Activated naive CD8-positive, alpha-beta T cell (primary cell): ENCODE measurements around the gene UFD1.

Experiments
- H3K27ac Mint-ChIP-seq: one replicate; pipeline ENCODE4 v1.8.0; 2021; ENCODE audit warnings: mixed read lengths
- H3K27me3 Mint-ChIP-seq: one replicate; pipeline ENCODE4 v1.8.0; 2021; ENCODE audit warnings: mixed read lengths
- H3K36me3 Mint-ChIP-seq: one replicate; pipeline ENCODE4 v1.8.0; 2021; ENCODE audit warnings: mixed read lengths
- H3K4me1 Mint-ChIP-seq: one replicate; pipeline ENCODE4 v1.8.0; 2021; ENCODE audit warnings: low read depth, mixed read lengths
- H3K4me3 Mint-ChIP-seq: one replicate; pipeline ENCODE4 v1.8.0; 2021; ENCODE audit warnings: mild to moderate bottlenecking, mixed read lengths
- H3K9me3 Mint-ChIP-seq: one replicate; pipeline ENCODE4 v1.8.0; 2021; ENCODE audit warnings: low read depth, mixed read lengths

UFD1 gene

DNA sequence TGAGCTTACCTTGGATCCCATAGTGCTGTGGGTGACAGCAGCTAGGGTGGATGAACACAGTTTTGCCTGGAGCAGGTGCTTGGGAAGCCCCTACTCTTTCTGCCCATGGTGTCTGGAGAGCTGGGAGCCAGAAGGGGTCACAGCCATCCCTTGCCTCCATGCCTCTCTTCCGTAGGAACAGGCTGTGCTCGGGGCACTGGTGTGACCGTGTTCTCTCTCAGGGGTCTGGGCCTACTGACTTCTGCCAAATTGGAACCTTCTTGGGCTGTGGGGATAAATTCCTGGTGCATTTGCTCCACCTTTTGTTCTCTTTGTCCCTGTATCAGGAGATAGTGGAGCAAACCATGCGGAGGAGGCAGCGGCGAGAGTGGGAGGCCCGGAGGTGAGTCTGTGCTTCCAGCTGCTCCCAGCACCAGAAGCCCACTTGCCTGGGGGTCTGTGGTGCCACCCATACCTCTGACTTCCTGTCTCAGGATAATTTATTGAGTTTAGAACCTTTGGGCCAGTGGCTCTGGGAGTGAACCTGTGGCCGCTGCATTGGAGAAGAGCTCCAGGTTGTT is 15.1 kb upstream of the UFD1 start:
- Mint-ChIP-seq H3K4me1 (peaks cover 17% of the 10 kb centered on the region), H3K9me3 (no peaks in the 10 kb centered on the region), H3K4me3 (no peak overlapping the region), H3K36me3 (peaks cover 5% of the 10 kb centered on the region), H3K27me3 (no peaks in the 10 kb centered on the region), H3K27ac (no peak overlapping the region)

DNA sequence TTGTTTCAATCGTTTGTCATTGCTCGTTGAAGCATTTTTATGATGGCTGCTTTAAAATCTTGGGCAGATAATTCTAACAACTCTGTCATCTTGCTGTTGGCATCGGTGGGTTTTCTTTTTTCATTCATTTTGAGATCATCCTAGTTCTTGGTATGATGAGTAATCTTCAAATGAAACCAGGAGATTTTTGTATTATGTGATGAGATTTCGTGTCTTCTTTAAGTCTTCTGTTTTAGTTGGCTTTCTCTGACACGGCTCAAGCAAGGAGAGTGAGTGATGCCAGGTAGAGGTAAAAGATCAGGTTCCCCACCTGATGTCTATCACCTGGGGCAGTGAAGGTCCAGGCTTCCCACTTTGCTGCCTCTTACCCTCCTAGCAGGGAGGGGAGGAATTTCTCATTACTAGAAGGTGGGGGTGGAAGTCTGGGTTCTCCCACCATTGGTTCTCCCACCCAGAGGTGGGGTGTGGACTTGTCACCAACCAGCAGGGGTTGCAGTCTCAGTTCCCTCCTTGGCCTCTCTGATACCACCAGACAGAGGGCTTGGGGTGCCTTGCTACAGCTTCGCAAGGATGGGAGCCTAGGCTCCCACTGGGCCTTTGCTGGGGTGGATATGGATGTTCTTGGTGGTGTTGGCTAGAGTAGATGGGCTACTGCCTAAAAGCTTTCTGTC is 13.6 kb upstream of the UFD1 start:
- peaks cover 5% of the 10 kb centered on the region for H3K36me3 Mint-ChIP-seq
- no peak overlapping the region for H3K27ac Mint-ChIP-seq

DNA sequence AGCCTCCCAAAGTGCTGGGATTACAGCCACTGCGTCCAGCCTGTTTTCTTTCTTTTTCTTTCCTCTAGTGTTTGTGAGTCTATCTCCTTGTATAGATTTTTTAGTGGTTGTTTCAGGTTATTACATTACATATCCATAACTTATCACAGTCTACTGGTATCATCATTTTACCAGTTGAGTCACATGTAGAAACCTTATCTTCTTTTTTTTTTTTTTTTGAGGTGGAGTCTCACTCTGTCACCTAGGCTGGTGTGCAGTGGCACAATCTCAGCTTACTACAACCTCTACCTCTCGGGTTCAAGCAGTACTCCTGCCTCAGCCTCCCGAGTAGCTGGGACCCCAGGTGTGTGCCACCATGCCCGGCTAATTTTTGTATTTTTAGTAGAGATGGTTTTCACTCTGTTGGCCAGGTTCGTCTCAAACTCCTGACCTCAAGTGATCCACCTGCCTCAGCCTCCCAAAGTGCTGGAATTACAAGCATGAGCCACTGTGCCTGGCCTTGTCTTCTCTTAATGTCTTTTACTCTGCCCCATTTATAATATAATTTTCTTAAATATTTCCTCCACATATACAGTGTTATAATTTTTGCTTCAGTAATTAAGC is 11.7 kb upstream of the UFD1 start:
- Mint-ChIP-seq H3K27me3 (no peaks in the 10 kb centered on the region), H3K27ac (no peak overlapping the region), H3K4me1 (peaks cover 12% of the 10 kb centered on the region), H3K9me3 (no peaks in the 10 kb centered on the region), H3K36me3 (peaks cover 3% of the 10 kb centered on the region), H3K4me3 (no peak overlapping the region)

More for the DNA sequence above, 13.6 kb upstream of the UFD1 start:
- H3K9me3 Mint-ChIP-seq: no peaks in the 10 kb centered on the region
- peaks cover 17% of the 10 kb centered on the region for H3K4me1 Mint-ChIP-seq
- H3K4me3 Mint-ChIP-seq: no peak overlapping the region
- no peaks in the 10 kb centered on the region for H3K27me3 Mint-ChIP-seq

DNA sequence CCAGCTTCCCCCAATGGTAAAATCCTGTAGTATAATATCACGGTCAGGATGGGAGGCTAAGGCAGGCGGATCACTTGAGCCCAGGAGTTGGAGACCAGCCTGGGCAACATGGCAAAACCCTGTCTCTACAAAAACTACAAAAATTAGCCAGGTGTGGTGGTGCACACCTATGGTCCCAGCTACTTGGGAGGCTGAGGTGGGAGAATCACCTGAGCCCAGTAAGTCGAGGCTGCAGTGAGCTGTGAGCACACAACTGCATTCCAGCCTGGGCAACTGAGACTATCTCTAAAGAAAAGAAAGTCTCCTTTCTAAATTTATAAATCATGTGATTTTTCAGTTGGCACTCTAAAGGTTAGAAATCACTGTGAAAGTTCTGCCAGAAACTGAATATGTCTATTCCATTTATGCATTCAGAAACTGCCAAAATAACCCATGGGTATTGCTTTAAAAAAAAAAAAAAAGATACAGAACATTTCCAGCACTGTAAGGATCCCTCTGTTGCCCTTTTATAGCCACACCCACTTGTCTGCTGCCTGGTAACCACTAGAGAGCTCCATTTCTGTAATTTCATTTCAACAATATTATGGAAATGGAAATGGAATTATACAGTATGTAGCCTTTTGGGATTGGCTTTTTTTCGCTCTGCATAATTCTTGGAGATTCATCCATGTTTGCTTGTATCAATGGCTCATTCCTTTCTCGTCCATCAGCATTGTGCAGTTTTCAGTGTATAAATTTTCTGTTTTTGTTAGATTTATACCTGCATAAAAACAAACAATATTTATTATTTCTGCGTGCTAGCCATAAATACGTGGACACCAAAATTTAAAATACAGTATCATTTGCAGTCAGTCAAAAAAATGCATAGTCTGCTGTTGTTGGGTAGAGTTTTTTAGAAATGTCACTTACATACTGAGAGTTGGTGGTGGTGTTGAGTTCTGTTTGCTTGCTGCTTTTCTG is 10.2 kb upstream of the UFD1 start:
- Mint-ChIP-seq H3K4me3 (no peak overlapping the region), H3K27me3 (no peaks in the 10 kb centered on the region), H3K4me1 (peaks cover 8% of the 10 kb centered on the region), H3K27ac (no peak overlapping the region), H3K9me3 (no peaks in the 10 kb centered on the region), H3K36me3 (peaks cover 6% of the 10 kb centered on the region)

DNA sequence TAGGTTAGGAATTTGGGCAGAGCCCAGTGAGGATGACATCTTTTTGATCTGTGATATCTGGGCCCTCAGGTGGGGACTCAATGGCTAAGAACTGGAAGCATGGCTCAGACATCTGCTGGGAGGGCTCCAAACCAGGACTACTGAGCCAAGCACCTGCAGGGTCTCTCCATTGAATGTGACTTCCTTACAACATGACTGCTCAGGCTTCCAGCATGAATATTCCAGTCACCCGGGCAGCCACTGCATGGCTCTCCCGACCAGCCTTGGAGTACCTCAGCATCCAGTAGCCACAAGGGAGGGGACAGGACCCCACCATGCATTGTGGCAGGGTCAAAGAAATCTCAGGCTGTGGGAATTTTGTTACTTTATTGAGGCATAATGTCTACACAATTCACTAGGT is 9.3 kb upstream of the UFD1 start:
- Mint-ChIP-seq H3K9me3 (no peaks in the 10 kb centered on the region), H3K4me3 (no peak overlapping the region), H3K36me3 (peaks cover 9% of the 10 kb centered on the region), H3K4me1 (peaks cover 8% of the 10 kb centered on the region), H3K27me3 (no peaks in the 10 kb centered on the region), H3K27ac (no peak overlapping the region)

DNA sequence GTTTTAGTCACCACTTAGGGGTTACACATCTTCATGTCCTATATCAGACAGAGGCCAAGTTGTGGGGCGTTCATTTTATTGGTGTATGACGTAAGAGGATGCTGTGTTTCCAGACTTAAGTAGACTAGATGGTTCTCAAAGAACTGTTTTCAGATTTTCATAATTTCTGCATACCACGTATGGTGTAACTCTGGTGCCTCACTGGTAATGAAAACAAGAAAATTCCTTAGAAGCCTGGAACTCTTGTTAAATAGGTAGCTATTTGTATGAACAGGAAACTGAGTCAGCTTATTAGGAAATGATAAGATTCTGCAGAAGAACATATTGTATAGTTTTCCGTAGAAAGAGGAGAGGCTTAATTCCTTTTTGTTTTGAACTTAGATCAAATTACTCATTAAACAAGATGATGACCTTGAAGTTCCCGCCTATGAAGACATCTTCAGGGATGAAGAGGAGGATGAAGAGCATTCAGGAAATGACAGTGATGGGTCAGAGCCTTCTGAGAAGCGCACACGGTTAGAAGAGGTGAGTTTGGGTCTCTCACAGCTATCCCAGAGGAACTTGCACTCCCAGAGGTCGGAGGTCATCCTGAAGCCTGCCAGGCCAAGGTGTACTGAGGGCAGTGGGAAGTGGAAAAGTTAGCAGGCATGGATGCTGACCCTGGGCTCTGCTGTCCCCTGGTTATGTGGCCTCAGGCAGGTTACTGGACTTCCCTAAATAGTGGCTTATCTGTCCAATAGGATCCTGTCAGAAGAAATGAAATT is 4.7 kb upstream of the UFD1 start:
- Mint-ChIP-seq H3K9me3 (no peaks in the 10 kb centered on the region), H3K4me1 (peaks cover 7% of the 10 kb centered on the region), H3K27me3 (no peaks in the 10 kb centered on the region), H3K36me3 (peaks cover 11% of the 10 kb centered on the region), H3K27ac (peak overlapping the region; percentile 69), H3K4me3 (no peak overlapping the region)

DNA sequence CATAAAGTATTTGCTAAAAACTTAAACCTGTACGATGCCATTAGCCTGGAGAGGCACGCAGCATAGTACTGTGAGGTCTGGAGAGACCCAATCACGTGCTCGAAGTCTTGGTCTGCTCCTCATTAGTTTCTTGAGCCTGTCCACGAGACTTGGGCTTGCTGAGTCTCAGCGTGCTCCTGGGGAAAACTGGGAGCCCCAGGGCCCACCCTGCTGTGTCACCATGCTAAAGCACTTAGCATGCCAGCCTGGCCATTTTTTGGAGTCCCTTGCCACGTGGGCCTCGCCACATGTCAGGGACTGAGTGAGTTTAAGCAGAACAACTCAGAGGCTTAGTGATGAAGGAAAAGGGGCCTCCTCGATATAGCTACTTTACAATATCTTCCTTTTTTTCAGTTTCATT is 3.3 kb upstream of the UFD1 start:
- no peak overlapping the region for H3K27ac Mint-ChIP-seq
- no peak overlapping the region for H3K4me3 Mint-ChIP-seq
- no peaks in the 10 kb centered on the region for H3K9me3 Mint-ChIP-seq
- peaks cover 11% of the 10 kb centered on the region for H3K36me3 Mint-ChIP-seq
- no peaks in the 10 kb centered on the region for H3K27me3 Mint-ChIP-seq
- peaks cover 17% of the 10 kb centered on the region for H3K4me1 Mint-ChIP-seq

DNA sequence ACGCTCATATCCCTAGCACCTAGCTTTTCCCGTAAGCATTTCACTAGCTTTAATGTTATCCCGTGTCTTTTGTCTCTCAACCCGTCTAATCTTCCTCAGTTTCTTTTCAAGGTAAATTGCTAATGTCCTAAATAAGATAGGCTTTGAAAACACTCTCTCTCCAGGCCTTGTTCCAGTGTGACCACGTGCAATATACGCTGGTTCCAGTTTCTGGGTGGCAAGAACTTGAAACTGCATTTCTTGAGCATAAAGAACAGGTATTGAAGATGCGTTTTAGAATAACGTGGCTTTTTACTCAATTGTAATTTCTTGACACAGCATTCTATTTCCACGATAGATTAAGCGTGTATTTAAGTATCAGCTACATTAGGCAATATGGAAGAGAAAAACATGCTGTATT is 1.8 kb upstream of the UFD1 start:
- H3K9me3 Mint-ChIP-seq: no peaks in the 10 kb centered on the region
- H3K4me1 Mint-ChIP-seq: peaks cover 28% of the 10 kb centered on the region
- no peak overlapping the region for H3K27ac Mint-ChIP-seq
- peak overlapping the region; percentile 99 for H3K4me3 Mint-ChIP-seq
- no peaks in the 10 kb centered on the region for H3K27me3 Mint-ChIP-seq
- peaks cover 9% of the 10 kb centered on the region for H3K36me3 Mint-ChIP-seq

DNA sequence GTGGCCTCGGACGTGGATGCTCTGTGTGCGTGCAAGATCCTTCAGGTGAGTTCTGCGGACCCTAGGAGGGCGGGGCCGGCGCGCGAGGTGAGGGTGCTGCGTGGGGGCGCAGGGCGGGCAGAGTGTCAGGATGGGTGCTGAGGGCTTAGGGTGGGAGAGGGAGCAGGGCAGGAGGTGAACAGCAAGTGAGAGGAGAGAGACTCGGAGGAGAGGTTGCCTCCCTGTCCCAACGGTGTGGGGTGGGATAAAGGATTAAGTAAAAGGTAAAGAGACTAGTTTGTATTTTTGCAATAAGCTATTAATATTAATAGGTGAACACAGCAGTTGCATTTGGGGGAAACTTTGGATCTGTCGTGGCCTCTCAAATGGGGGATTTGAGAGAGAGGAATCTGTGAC is 1.2 kb upstream of the UFD1 start:
- peaks cover 34% of the 10 kb centered on the region for H3K4me1 Mint-ChIP-seq
- H3K27ac Mint-ChIP-seq: peak overlapping the region; percentile 100
- no peaks in the 10 kb centered on the region for H3K9me3 Mint-ChIP-seq
- H3K4me3 Mint-ChIP-seq: peak overlapping the region; percentile 99
- H3K36me3 Mint-ChIP-seq: peaks cover 11% of the 10 kb centered on the region
- H3K27me3 Mint-ChIP-seq: no peaks in the 10 kb centered on the region

DNA sequence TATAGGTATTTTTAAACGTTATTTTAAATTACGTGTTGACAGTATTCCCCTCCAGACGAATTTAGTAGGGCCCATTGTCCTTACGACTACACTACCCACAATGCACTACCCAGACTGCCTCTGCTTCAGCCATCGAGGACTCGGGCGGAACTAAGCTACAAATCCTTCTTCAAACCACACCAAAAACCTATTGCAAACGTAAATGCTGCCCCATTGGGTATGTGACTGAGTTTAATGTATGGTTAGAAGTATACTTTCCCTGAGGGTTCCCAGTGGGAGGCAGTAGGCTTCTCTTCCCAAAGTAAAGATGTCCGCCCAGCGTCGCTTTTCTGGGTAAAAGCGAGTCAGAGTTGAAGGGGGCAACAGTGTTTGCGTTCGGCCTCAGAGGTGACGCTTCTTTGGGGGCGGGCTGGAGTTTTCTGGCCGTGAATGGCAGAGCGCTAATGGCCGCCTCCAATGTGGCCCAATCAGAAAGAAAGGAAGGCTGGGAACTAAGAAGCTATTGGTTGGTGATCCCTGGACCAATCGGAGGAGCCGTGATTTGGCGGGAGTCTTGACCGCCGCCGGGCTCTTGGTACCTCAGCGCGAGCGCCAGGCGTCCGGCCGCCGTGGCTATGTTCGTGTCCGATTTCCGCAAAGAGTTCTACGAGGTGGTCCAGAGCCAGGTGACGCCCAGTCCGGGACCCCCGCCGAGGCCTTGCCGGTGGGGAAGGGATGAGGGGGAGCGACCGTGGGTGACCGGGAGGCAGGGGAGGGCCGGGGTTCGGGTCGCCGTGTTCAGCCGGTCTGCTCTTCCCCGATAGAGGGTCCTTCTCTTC is 571 bp upstream of the UFD1 start, which contains the start of gene CDC45:
CDC45 (plus strand) TSS at position 566 of the 818 bp plus-strand sequence; CDS start at position 615, 49 bp downstream.
- no peaks in the 10 kb centered on the region for H3K27me3 Mint-ChIP-seq
- H3K4me1 Mint-ChIP-seq: peaks cover 35% of the 10 kb centered on the region
- peak within 1 kb of the TSS; percentile 99 for H3K4me3 Mint-ChIP-seq
- H3K27ac Mint-ChIP-seq: peak within 1 kb of the TSS; percentile 100
- no peaks in the 10 kb centered on the region for H3K9me3 Mint-ChIP-seq
- peaks cover 9% of the 10 kb centered on the region for H3K36me3 Mint-ChIP-seq

DNA sequence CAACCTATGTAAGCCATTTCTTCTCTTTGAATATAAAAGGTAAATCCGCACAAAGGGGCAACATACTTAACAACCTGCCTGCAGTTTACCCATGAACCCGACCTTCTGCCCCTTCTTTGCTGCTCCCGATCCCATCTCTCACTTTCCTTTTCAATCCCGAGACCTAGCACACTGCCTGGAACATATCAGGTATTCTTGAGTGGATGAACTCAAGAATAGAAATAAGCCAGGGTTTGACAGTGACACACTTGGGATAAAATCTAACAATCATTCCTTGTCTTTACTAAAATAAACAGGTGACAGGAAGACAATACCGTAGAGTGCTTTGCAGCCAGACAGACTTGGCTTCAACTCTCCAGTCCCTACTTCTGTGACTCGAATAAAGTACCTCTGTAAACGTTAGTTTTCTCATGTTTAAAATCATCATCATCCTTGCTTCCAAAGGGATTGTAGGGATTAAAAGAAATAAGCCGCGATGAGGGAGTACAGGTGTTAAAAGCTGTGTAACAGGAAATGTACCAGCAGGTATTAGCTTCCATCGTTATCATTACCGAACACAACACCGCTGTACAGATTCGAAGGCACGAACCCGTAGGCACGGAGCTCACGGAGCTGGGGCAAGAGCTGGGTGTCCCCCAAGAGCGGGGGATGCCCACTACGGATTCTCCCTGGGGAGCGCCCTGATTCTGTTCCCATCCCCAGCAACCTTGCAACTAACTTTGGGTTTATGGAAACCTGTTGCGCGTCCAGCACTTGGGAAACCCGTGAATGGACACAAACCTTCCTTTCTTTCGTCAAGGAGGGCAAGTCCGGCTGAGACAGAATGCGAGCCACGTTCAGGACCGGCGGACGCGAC is 720 bp downstream of the UFD1 start:
- Mint-ChIP-seq H3K36me3 (peaks cover 4% of the 10 kb centered on the region), H3K4me3 (peak overlapping the region; percentile 99), H3K27me3 (no peaks in the 10 kb centered on the region)

DNA sequence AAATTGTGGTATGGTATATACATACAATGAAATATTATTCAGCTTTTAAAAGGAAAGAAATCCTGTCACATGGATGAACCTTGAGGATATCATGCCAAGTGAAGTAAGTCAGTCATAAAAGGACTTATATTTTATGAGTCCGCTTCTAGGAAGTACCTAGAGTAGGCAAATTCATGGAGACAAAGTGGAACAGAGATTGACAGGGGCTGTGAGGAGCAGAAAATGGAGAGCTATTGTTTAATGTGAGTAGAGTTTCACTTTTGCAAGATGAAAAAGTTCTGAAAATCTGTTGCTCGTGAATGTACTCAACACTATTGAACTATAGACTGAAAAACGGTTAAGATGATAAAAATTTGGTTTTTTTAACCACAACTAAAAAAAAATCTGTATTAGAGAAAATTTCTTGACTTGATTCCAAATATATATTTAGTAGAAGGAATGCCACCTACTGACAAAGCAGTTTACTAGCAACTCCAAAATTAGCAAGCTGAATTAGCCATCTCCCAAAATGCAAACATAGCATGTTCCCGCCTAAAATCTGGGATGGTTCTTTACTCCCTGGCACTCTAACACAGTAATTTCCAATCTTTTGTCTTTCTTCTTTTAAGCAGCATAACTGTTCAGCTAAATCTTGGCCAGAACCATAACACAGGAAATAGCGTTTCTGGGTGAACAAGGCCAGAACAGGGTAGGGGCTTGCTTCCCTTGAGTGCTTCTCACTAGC is 1.5 kb downstream of the UFD1 start:
- peaks cover 4% of the 10 kb centered on the region for H3K36me3 Mint-ChIP-seq
- no peaks in the 10 kb centered on the region for H3K27me3 Mint-ChIP-seq
- no peaks in the 10 kb centered on the region for H3K9me3 Mint-ChIP-seq
- peaks cover 40% of the 10 kb centered on the region for H3K4me1 Mint-ChIP-seq
- H3K27ac Mint-ChIP-seq: peak overlapping the region; percentile 75
- peak overlapping the region; percentile 99 for H3K4me3 Mint-ChIP-seq

More for the DNA sequence above, 720 bp downstream of the UFD1 start:
- no peaks in the 10 kb centered on the region for H3K9me3 Mint-ChIP-seq
- H3K27ac Mint-ChIP-seq: peak overlapping the region; percentile 75
- peaks cover 38% of the 10 kb centered on the region for H3K4me1 Mint-ChIP-seq
